Cardiac muscle cell (in vitro differentiated cells and primary cell): Measurements from ENCODE around the gene CACNA1E. TPM values are rescaled to one million over a fixed set of nuclear protein-coding genes. Genes with fewer than 3 reads are reported as not detected.

Experiments used
- DNase-seq, 2 donors: peaks; one replicate each; pipeline versions ENCODE4 v3.0.0 to v3.0.0-alpha.2; 2010 to 2017; ENCODE audit warnings: low read depth in 1 of 2, low spot score in 1 of 2
- H3K27ac ChIP-seq: fragments of 200-600 bp; sonication (generic); 2 replicates; pipeline ENCODE4 v1.5.1; 2016
- H3K27me3 ChIP-seq: fragments of 200-600 bp; sonication (generic); 2 replicates; pipeline ENCODE4 v1.6.0; 2016; ENCODE audit warnings: control low read depth
- H3K36me3 ChIP-seq: fragments of 200-600 bp; sonication (generic); 2 replicates; pipeline ENCODE4 v1.5.1; 2016; ENCODE audit warnings: control low read depth
- H3K4me1 ChIP-seq: fragments of 200-600 bp; sonication (generic); 2 replicates; pipeline ENCODE4 v1.8.1; 2017; ENCODE audit warnings: low read depth, mild to moderate bottlenecking, mixed run types
- H3K4me3 ChIP-seq: fragments of 200-600 bp; sonication (generic); 2 replicates; pipeline ENCODE4 v1.5.1; 2016; ENCODE audit warnings: mild to moderate bottlenecking
- H3K9me3 ChIP-seq: fragments of 200-600 bp; sonication (generic); 2 replicates; pipeline ENCODE4 v1.5.1; 2017; ENCODE audit warnings: low read depth, mild to moderate bottlenecking, control low read depth
- CTCF ChIP-seq: IDR thresholded peaks from 2 replicates; pipeline ENCODE4 v1.5.1; 2012; ENCODE audit warnings: low read depth, mild to moderate bottlenecking, low read length
- polyA plus RNA-seq: library from polyadenylated mRNA; unstranded; fragments of >200 nt; fragmentation: Nextera tagmentation; extraction: Ambion mirVana; gene quantifications from 2 replicates; pipeline ENCODE4 v1.2.1, GENCODE V29; 2016
- total RNA-seq: library from RNA; depleted of rRNA; stranded (reverse); fragments of >200 nt; gene quantifications from 2 replicates; pipeline ENCODE4 v1.2.3, GENCODE V29; 2016

CACNA1E gene
- total and polyA plus RNA-seq, 2 experiments from 2014 or later = 0.36 TPM; not detected in 1

- H3K27ac ChIP-seq = no peak overlapping the region
- no peak for TF ChIP-seq CTCF
- no peaks in the 10 kb centered on the region for H3K4me1 ChIP-seq
- no peak overlapping the region for H3K4me3 ChIP-seq
- no peaks in the 10 kb centered on the region for H3K36me3 ChIP-seq
- H3K27me3 ChIP-seq = peaks cover 13% of the 10 kb centered on the region
- no peak for DNase-seq
- no peaks in the 10 kb centered on the region for H3K9me3 ChIP-seq
Observed at GRCh38 chr1:181608386-181608785, 125.1 kb downstream of the CACNA1E start.

GRCh38 chr1:181608948-181609347 is 125.6 kb downstream of the CACNA1E start:
- H3K27me3 ChIP-seq = peaks cover 13% of the 10 kb centered on the region
- no peak for TF ChIP-seq CTCF
- H3K27ac ChIP-seq = no peak overlapping the region
- H3K36me3 ChIP-seq = no peaks in the 10 kb centered on the region
- no peaks in the 10 kb centered on the region for H3K9me3 ChIP-seq
- no peak for DNase-seq
- H3K4me1 ChIP-seq = no peaks in the 10 kb centered on the region
- H3K4me3 ChIP-seq = no peak overlapping the region

- H3K9me3 ChIP-seq = peaks cover 2% of the 10 kb centered on the region
- no peak overlapping the region for H3K27ac ChIP-seq
- no peak overlapping the region for H3K4me3 ChIP-seq
- H3K27me3 ChIP-seq = peaks cover 8% of the 10 kb centered on the region
- no peaks in the 10 kb centered on the region for H3K36me3 ChIP-seq
- H3K4me1 ChIP-seq = no peaks in the 10 kb centered on the region
- no peak for TF ChIP-seq CTCF
- DNase-seq = no peak
Observed at GRCh38 chr1:181612100-181612499, 128.8 kb downstream of the CACNA1E start.

- Histone ChIP-seq H3K27me3 (no peaks in the 10 kb centered on the region), H3K9me3 (peaks cover 2% of the 10 kb centered on the region), H3K4me1 (no peaks in the 10 kb centered on the region), H3K36me3 (no peaks in the 10 kb centered on the region), H3K4me3 (no peak overlapping the region), H3K27ac (no peak overlapping the region)
- no peak for DNase-seq
- no peak for TF ChIP-seq CTCF
Observed at GRCh38 chr1:181618559-181618958, 135.2 kb downstream of the CACNA1E start.

- no peak for DNase-seq
- Histone ChIP-seq H3K27me3 (no peaks in the 10 kb centered on the region), H3K27ac (no peak overlapping the region), H3K9me3 (no peaks in the 10 kb centered on the region), H3K36me3 (no peaks in the 10 kb centered on the region), H3K4me3 (no peak overlapping the region), H3K4me1 (no peaks in the 10 kb centered on the region)
- TF ChIP-seq CTCF = no peak
Observed at GRCh38 chr1:181620183-181620582, 136.9 kb downstream of the CACNA1E start.

- Histone ChIP-seq H3K4me3 (no peak overlapping the region), H3K36me3 (no peaks in the 10 kb centered on the region), H3K9me3 (no peaks in the 10 kb centered on the region), H3K4me1 (no peaks in the 10 kb centered on the region), H3K27me3 (no peaks in the 10 kb centered on the region), H3K27ac (no peak overlapping the region)
- no peak for TF ChIP-seq CTCF
- DNase-seq = no peak
Observed at GRCh38 chr1:181623850-181624249, 140.5 kb downstream of the CACNA1E start.
